GM18873 (cell line): ENCODE data around the gene ZNF358.

ENCODE experiments used
- ATAC-seq: cut with Tn5 transposase; IDR thresholded peaks from one replicate; pipeline ENCODE4 v1.9.1; 2021; ENCODE audit warnings: mild to moderate bottlenecking, moderate library complexity, moderate number of reproducible peaks; ENCODE audit not compliant: unreplicated experiment, low FRiP score

The ZNF358 gene

GRCh38 chr19:7515645-7516151 is at the start of gene ZNF358:
Gene ZNF358 (plus strand): TSS chr19:7516103. CDS start chr19:7519243, 3,140 bp downstream.
- no peak for ATAC-seq

GRCh38 chr19:7467009-7467989 is 48.6 kb upstream of the ZNF358 start:
- no peak for ATAC-seq

GRCh38 chr19:7468840-7469239 is 47.1 kb upstream of the ZNF358 start:
- no peak for ATAC-seq

GRCh38 chr19:7469669-7470285 is 46.1 kb upstream of the ZNF358 start:
- ATAC-seq, result no peak

- no peak for ATAC-seq
Observed at GRCh38 chr19:7470540-7471305, 45.2 kb upstream of the ZNF358 start.

DNA sequence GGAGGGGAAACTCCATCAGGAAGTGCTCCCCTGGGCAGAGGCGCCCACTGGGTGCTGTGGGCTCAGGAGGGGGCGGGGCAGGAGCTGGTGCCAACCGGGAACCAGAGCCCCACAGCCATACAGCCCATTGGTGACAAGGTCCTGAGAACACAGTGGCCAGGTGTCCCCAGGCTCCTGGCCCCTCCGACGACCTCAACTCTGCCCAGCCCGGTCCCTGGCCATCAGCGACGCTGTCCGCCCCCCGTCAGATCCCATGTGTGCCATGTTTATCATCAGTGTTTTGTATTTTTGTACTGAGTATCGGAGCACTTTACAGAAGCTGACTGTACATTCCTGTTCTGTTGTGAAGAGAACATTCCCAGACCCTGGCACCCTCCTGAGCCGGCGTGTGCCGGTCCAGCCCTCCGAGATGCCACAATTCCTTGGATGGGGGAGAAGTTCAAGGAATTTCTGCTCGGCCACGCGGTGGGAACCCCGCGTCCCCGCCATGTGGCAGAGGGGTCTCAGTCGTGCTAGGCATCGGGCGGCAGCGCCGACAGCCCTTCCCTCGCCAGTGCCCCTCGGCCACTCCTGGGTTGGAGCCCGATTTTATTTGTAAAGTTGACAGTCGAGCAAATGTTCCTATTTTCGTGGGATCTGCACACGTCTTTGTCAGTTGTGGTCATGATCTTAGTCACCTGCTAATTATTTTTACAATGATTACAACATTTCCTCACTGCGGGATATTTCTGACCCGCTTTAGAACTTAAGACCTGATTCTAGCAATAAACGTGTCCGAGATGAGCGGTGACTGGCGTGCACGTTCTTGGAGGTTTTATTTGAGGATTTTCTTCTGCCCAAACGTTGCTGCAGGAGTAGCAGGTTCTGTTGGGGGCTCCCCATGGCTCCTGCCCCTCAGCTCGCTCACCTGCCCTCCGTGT is 43.9 kb upstream of the ZNF358 start:
- no peak for ATAC-seq

DNA sequence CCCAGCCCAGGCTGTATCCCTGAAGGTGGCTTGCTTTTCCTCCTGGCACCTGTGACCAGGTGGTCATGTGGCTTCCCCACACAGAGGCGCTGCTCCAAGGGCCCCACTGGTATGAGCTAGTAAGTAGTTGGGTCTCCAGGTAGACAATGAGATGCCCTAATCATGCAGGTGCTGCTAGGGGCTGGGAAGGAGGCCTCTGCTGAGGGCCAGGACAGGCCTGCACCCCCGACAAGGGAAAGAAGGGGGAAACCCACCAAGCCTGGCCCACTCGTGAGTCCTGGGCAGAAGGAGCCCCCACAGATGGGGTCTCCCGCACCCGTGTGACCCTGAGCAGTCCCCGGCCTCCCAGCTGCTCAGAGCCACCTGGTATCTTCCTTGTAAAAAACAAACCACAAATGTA is 40.2 kb upstream of the ZNF358 start:
- ATAC-seq, result no peak

DNA sequence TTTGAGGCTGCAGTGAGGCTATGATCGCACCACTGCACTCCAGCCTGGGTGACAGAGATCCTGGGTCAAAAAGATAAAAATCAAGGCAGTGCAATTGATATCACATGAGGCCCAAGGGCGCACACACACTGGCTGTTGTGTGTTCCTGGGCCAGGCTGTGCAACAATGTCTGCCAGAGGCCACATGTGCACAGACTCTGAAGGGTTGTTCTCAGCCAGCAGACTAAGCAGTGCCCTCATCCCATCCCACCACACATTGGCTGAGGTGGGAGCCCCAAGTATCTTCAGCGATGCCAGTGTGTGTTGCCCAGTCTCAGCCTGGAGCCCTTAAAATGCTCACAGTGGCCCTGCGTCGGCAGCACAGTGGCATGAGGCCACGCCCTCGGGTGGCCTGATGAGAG is 39.7 kb upstream of the ZNF358 start:
- ATAC-seq, result no peak

- ATAC-seq, result no peak
Observed at GRCh38 chr19:7476777-7477494, 39.0 kb upstream of the ZNF358 start.

DNA sequence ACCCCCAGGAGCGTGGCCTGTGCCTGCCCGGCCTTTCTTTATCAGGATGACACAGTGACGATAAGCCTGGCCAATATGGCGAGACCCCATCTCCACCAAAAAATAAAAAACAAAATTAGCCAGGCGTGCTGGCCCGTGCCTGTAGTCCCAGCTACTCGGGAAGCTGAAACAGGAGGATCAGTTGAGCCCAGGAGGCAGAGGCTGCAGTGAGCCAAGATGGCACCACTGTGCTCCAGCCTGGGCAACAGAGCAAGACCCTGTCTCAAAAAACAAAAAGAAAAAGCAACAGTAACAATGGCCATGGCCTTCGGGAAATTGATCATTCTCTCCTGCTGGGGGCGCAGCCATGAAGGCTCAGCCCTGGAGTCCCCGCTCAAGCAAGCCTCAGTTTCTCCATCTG is 38.1 kb upstream of the ZNF358 start:
- ATAC-seq, result no peak

GRCh38 chr19:7478173-7478842 is 37.6 kb upstream of the ZNF358 start:
- ATAC-seq, result no peak

DNA sequence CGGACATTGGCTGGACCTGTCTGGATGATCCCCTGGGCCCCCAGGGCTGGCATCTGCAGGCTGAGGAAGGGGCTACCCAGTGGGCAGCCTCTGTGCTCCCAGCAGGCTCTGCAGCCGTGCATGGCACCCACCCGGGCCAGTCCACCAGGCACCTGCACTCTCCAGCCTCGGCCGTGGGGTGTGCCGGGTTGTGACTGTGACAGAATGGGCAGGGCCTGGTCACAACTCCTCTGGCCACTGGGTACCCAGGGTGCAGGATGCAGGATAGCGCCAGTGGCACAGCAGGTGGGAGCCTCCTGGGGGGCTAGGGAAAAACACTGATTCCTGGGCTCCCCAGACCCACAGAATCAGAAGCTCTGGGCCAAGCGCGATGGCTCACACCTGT is 37.1 kb upstream of the ZNF358 start:
- ATAC-seq, result no peak

DNA sequence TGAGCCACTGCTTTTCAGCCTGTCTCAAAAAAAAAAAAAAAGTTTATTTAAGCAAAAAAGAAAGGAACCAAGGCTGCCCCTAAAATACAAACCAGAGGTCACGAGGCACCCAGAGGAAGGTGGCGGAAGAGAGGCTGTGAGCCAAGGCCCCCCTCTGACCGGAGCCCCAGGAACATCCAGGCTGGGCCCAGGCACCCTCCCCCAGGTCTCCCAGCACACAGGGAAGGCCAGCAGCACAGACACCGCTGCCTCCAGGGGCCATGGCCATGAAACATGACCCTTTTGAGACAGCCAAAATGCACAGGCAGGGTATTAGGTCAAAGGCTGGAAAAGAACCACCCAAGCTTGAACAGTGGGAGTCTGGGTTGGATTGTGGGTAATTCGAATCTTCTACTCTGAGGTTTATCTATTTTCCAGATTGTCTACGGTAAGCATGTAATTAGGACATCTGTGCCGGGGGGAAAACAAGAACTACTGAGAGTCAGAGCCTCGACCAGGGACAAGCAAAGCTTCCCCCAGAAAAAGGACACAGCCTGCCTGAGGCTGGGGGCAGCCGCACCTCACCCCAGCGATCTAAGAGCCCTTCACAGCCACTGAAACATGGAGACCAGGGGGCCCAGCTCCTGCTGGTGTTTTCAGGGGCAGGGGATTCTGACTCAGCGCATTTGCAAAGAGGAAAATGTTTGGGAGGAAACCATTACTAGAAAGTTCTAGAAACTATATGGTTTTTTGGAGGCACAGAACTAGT is 35.5 kb upstream of the ZNF358 start:
- no peak for ATAC-seq

GRCh38 chr19:7480970-7481255 is 35.0 kb upstream of the ZNF358 start:
- no peak for ATAC-seq

DNA sequence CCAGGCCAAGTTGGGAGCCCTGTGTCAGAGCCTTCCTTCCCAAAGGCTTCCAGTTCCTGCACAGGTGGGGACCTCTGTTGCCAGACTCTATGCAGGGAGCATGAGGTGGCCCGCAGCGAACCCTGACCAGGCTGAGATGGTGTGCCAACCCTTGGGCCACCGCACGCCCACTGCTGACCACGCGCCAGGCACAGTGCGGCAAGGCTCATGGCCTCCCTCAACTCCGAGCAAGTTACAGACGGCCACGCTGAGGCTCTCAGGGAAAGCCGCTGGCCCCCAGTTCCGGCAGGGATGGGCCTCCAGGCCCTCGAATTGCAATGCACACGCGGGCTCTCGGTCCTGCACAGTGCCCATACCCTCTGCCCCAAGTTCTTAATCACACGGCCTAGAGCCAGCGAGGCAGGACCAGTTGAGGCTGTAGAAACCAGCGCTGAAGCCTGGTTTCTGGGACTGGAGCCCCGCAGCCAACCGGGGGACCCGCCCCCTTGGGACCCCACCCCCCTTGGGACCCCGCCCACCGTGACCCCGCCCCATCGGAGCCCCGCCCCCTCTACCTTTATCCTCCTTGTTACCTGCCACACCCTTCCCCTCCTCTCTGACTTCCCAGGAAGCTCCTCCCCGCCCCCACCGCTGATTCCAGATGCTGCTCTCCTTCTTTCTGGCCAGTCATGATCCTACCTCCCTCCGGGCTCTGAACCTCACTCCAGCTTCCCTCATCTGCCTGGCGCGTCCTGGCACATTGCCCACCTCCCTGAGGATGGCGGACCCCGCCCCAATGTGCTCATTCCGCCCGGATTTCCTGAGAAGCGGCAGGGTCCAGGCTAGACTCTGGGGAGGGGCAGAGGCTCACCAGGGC is 33.1 kb upstream of the ZNF358 start:
- no peak for ATAC-seq

DNA sequence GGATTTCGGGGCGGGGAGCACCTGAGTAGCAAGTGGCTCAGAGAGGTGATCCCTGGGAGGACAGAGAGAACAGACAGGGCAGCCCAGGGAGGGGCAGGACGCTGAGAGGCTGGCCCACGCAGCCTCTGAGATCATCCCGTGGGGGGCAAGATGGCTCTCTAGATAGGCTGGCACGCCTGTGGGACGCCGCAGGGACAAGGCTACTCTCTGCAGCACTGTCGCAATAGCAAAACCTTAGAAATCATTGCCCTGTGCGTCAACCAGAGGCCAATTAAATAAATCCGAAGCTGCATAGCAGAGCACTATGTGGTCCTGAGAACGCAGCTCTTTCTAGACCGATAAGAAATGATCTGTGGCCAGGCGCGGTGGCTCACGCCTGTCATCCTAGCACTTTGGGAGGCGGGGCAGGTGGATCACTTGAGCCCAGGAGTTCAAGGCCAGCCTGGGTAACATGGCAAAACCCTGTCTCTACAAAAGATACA is 32.1 kb upstream of the ZNF358 start:
- no peak for ATAC-seq

DNA sequence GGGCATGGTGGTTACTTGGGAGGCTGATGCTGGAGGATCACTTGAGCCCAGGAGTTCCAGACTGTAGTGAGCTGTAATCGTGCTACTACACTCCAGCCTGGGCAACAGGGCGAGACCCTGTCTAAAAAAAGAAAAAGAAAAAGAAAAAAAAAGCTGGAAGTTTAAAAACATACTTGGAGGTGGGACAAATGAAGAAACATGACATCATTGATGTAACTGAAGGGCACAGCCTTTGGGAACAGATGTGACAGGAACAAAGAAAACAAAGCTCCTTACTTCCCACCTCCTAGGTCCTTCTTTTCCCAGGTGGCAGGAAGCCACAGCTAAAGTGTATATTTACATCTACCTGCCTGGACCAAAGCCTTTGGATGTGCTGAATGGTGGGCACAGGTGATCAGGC is 29.0 kb upstream of the ZNF358 start:
- ATAC-seq, result no peak
